22Rv1 (cell line): ENCODE data around the gene PCCA.

ENCODE experiments used
- ZFX ChIP-seq: fragments of 450-650 bp; IDR thresholded peaks from 2 replicates; pipeline ENCODE4 v1.6.1; 2017; ENCODE audit warnings: antibody characterized with exemption, borderline replicate concordance
- TF ChIP-seq, protein P1 (sequence below): fragments of 450-650 bp; IDR thresholded peaks from 2 replicates; pipeline ENCODE4 v1.5.1; 2017; ENCODE audit warnings: mild to moderate bottlenecking

DNA sequence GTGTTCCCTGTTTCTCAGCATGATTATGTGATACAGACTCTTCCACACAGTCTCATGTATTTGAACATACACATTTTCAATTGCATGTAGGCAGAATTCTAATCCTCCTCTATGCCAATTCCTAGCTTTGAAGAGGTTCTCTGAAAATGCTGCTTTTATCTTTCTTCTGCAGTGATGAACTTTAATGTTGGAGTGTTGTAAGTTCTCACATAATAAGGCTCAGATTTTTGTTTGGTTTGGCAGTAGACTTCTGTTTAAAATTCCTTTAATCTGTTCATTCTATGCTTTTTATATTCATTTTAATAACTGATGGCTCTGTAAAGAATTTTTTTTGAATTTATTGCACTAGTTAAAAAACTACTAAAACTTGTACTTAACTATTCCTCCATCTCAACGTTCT lies 273.9 kb downstream of the PCCA start:
- TF ChIP-seq, protein P1, sequence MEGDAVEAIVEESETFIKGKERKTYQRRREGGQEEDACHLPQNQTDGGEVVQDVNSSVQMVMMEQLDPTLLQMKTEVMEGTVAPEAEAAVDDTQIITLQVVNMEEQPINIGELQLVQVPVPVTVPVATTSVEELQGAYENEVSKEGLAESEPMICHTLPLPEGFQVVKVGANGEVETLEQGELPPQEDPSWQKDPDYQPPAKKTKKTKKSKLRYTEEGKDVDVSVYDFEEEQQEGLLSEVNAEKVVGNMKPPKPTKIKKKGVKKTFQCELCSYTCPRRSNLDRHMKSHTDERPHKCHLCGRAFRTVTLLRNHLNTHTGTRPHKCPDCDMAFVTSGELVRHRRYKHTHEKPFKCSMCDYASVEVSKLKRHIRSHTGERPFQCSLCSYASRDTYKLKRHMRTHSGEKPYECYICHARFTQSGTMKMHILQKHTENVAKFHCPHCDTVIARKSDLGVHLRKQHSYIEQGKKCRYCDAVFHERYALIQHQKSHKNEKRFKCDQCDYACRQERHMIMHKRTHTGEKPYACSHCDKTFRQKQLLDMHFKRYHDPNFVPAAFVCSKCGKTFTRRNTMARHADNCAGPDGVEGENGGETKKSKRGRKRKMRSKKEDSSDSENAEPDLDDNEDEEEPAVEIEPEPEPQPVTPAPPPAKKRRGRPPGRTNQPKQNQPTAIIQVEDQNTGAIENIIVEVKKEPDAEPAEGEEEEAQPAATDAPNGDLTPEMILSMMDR, result no peak
- no peak for TF ChIP-seq ZFX
